HepG2 (cell line): ENCODE measurements around the gene CYP4F22.

ENCODE experiments used
- ARHGAP35 ChIP-seq: sonication (generic); formaldehyde crosslinking; IDR thresholded peaks from 2 replicates; pipeline ENCODE4 v1.9.0; 2022; ENCODE audit warnings: mild to moderate bottlenecking, inconsistent platforms, moderate library complexity, missing genetic modification reagents, borderline replicate concordance
- CENPX ChIP-seq: sonication (generic); formaldehyde crosslinking; IDR thresholded peaks from 2 replicates; pipeline ENCODE4 v1.9.0; 2021; ENCODE audit warnings: mild to moderate bottlenecking, missing genetic modification reagents, moderate library complexity
- EZH2 ChIP-seq: conservative IDR thresholded peaks from 2 replicates; pipeline ENCODE4 v1.6.1; 2012; ENCODE audit warnings: mild to moderate bottlenecking, low read depth, low read length, moderate library complexity
- MAZ ChIP-seq, 2 experiments: sonication (generic) in 1 of 2; formaldehyde crosslinking in 1 of 2; IDR thresholded peaks; 2 replicates each; pipeline versions ENCODE4 v1.5.0 to v1.6.1; 2012 to 2020; ENCODE audit warnings: low read depth in 2 of 2, mild to moderate bottlenecking in 2 of 2, borderline replicate concordance in 1 of 2, improper control_type of control experiment in 1 of 2, low read length in 1 of 2, missing genetic modification reagents in 1 of 2, moderate library complexity in 1 of 2
- ZFX ChIP-seq: sonication (generic); formaldehyde crosslinking; IDR thresholded peaks from 2 replicates; pipeline ENCODE4 v1.4.0; 2020; ENCODE audit warnings: mild to moderate bottlenecking, low read depth, missing genetic modification reagents, moderate library complexity
- ZNF790 ChIP-seq: sonication (generic); formaldehyde crosslinking; IDR thresholded peaks from 2 replicates; pipeline ENCODE4 v1.8.0; 2022; ENCODE audit warnings: missing genetic modification reagents, mild to moderate bottlenecking, borderline replicate concordance
- TF ChIP-seq, protein P1 (sequence below): sonication (generic); formaldehyde crosslinking; IDR thresholded peaks from 2 replicates; pipeline ENCODE4 v1.4.0; 2020; ENCODE audit warnings: missing genetic modification reagents

- TF ChIP-seq, protein P1, sequence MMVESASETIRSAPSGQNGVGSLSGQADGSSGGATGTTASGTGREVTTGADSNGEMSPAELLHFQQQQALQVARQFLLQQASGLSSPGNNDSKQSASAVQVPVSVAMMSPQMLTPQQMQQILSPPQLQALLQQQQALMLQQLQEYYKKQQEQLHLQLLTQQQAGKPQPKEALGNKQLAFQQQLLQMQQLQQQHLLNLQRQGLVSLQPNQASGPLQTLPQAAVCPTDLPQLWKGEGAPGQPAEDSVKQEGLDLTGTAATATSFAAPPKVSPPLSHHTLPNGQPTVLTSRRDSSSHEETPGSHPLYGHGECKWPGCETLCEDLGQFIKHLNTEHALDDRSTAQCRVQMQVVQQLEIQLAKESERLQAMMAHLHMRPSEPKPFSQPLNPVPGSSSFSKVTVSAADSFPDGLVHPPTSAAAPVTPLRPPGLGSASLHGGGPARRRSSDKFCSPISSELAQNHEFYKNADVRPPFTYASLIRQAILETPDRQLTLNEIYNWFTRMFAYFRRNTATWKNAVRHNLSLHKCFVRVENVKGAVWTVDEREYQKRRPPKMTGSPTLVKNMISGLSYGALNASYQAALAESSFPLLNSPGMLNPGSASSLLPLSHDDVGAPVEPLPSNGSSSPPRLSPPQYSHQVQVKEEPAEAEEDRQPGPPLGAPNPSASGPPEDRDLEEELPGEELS (CRISPR knock-in tag), result no peak
- TF ChIP-seq CENPX (CRISPR knock-in tag) (no peak), EZH2 (no peak), ZFX (no peak), ARHGAP35 (CRISPR knock-in tag) (no peak), MAZ (IDR thresholded peaks at IDR 0.05; ENCODE audit: borderline replicate concordance, low read depth, low read length) (no peak), MAZ (CRISPR knock-in tag; IDR thresholded peaks at IDR 0.05; ENCODE audit: low read depth) (no peak), ZNF790 (CRISPR knock-in tag) (no peak)
Measured at GRCh38 chr19:15498910-15499309, 9.4 kb upstream of the CYP4F22 start.
